ENCODE results near the gene HTATIP2.
"Not testable (repeated sequence)": the region's sequence is repeated elsewhere in the genome, so short reads cannot be mapped to it uniquely, and the experiment has no call there.

The HTATIP2 gene

DNA sequence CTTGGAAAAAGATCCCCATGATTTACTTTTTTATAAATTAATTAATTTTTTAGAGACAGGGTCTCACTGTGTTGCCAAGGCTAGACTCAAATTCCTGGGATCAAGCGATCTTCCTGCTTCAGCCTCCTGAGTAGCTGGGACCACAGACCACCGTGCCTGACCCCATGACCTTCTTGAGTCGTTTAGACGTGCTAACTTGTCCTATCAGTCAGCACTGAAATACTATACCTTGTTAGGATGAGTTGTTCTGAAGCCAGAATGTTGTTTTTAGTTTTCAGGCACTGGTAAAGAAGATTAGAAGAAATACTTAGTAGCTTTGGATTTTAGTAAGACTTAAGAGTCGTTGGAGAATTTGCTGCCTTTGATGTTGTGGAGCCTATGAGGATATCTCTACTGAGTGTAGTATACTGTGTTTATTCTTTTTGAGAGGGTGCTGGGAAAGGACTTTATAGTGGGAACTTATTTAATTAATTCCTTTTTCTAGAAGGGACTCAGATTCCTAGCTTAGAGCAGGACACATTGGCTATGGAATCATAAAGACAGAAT is 8.6 kb downstream of the HTATIP2 start:
- FAIRE-seq, result no peak

GRCh38 chr11:20373147-20373546 is 9.6 kb downstream of the HTATIP2 start:
- FAIRE-seq, result no peak

DNA sequence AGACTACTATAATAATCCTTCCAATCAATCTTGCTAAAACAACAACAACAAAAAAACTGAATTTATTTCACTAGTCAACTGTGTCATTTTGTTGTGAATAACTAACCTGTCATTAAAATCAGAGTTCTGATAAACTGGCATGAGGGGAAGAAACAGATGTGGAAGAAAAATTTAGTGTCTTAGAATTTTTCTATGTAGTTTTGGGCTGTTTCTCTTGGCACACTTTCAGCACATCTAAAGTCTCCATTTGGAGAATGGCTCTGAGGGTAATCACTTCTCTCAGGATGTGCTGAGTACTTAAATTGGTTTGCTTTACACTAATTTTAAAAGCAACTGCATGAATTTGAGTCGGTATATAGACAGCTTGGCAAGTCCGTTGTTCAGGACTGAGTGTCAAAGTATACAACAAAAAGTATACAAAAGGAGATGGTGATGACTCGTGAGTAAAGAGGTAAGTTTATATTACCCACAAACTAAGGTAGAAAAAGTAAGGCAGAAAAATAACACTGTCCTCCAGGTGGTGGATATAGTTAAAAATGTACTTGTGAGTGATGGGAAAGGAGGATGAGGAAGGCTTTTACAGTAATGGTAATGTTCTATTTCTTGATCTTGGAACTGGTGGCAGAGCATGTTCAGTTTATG is 10.2 kb downstream of the HTATIP2 start:
- FAIRE-seq, result no peak

DNA sequence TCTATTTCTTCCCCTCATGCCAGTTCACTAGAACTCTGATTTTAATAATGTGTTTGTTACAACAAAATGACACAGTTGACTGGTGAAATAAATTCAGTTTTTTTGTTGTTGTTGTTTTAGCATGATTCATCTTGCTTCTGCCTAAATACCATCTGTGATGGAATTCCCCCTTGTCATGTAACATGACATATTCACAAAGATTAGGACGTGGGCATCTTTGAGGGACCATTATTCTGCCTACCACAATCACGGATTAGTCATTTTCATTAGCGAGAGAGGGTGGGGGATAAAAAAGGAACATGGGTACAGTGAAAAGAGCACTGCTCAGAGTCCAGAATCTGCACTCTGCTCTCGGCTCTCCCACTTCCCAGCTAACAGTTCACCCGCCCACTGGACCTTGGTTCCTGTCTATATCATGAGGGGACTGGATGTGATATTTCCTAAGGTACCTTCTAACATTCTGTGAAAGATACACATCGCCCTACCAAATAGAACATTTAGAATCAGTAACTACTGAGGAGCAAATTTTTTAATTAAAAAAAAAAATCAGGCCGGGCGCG is 11.3 kb downstream of the HTATIP2 start:
- no peak for FAIRE-seq

- FAIRE-seq, result no peak
These were observed 12.7 kb downstream of the HTATIP2 start for GRCh38 chr11:20376162-20376730.

DNA sequence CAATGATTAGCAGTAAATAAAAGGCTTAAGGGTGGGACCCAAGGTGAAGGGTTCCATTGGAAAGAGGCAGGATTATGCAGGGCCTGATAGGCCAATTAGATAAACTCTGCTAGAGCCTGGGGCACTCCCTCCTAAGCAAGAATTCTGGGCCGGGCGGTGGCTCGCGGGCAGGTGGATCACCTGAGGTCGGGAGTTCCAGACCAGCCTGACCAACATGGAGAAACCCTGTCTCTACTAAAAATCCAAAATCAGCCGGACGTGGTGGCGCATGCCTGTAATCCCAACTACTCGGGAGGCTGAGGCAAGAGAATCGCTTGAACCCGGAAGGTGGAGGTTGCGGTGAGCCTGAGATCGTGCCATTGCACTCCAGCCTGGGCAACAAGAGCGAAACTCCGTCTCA is 22.5 kb downstream of the HTATIP2 start:
- not testable (repeated sequence) for FAIRE-seq

- FAIRE-seq, result peak; percentile 23
These were observed 24.0 kb downstream of the HTATIP2 start, which contains the start of gene PRMT3 for GRCh38 chr11:20387261-20388095. Gene PRMT3, plus strand, starts transcription at chr11:20387716. Its CDS starts 31 bp downstream, at chr11:20387747.

GRCh38 chr11:20388096-20389055 is 24.9 kb downstream of the HTATIP2 start:
- FAIRE-seq, result no peak

- peak; percentile 79 for FAIRE-seq
These were observed 33.8 kb downstream of the HTATIP2 start for GRCh38 chr11:20397281-20397680.

DNA sequence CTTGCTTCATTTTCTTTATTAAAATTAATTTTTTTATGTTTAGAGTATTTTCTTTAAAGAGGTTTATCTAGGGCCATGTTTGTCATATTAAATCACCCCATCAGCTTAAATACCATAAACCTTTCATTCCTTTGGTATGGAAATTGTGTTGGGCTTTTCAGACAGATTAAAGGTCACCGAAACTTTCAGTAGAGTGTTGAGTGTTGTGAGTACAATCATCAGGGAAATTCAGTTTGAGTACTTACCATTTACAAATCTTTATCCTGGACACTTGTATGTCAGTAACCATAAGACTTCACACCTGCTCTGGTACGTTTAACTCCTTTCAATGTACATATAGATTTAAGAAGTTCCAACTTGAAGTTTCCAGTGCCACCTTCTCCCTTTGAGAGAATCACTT is 36.0 kb downstream of the HTATIP2 start:
- FAIRE-seq, result no peak

GRCh38 chr11:20403059-20403458 is 39.5 kb downstream of the HTATIP2 start:
- FAIRE-seq, result peak; percentile 60

- FAIRE-seq, result no peak
These were observed 43.0 kb downstream of the HTATIP2 start for GRCh38 chr11:20406484-20406883.

DNA sequence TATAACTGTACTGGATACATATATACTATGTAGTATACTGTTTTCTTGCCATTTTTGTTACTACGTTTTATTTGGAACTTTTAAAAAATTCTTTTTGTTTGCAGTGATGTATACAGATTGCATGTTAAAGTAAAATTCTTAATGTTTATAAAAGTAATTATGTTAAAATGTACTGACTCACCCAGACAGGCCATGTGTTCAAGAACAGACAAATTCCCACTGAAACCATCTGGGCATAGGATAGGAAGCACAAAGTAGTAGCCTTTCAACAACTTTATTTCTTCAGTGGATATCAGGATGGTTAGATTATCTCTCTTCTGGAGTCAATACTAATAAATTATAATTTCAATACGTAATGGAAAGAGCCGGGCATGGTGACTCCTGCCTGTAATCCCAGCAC is 43.8 kb downstream of the HTATIP2 start:
- FAIRE-seq, result no peak

- no peak for FAIRE-seq
These were observed 51.9 kb downstream of the HTATIP2 start for GRCh38 chr11:20415432-20415831.

DNA sequence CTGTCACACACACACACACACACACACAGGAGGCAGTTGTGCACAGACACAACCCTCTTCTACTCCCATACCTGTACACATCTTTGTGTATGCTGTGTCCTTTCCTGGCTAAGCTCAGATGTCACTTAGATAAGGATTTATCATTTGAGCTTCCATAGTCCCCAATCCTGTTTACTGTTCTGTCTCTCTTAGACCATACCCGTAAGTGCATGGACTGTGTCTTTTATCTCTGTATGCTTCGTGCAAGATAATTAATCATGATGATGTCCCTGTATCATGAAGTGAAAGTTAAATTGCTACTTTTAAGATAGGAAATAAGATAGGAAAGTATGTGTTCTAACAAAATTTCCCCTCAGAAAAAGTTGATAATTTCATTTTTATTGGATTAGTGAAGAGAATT is 54.3 kb downstream of the HTATIP2 start:
- no peak for FAIRE-seq

DNA sequence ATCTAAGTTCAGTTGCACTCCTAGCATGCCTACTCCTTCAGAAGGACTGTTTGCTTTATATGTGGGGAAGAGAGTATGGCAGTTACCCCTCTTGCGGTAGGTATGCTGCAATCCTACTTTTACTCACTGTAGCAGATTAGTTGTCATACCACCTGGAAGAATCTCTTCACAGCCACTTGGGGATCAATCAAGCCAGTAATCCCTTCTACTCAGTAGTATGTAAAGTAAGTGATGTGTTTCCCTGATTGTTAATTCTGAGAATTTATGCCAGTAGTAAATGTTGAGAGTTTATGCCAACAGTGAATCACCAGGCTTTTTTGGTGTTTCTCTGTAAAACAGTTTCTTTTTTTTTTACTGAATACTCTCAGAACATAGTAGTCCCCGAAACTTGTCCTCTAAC is 58.4 kb downstream of the HTATIP2 start:
- FAIRE-seq, result no peak

GRCh38 chr11:20429216-20429615 is 65.7 kb downstream of the HTATIP2 start:
- no peak for FAIRE-seq
